ENCODE results near the gene NPAS3.

GRCh38 chr14:33805593-33805992 is 866.9 kb downstream of the NPAS3 start:
- no peak for TF ChIP-seq EZH2phosphoT487 (IDR thresholded peaks at IDR 0.05; ENCODE audit: borderline replicate concordance, low read length)
- TF ChIP-seq CTCF (conservative IDR thresholded peaks at IDR 0.05; ENCODE audit: low read depth, low read length) = no peak
- TF ChIP-seq EZH2 (IDR thresholded peaks at IDR 0.05; ENCODE audit: low read length, unreplicated experiment) = no peak

Data from PC-3 (cell line).